Measurements from ENCODE around the gene TENM4. TPM values are rescaled to one million over a fixed set of nuclear protein-coding genes. Genes with fewer than 3 reads are reported as not detected.

TENM4 gene
- total and polyA plus RNA-seq, 2 of the 8 experiments (the other 6 are each of a cell fraction or from before 2014, with no cell fraction given), result 3.5 to 7.2 TPM

DNA sequence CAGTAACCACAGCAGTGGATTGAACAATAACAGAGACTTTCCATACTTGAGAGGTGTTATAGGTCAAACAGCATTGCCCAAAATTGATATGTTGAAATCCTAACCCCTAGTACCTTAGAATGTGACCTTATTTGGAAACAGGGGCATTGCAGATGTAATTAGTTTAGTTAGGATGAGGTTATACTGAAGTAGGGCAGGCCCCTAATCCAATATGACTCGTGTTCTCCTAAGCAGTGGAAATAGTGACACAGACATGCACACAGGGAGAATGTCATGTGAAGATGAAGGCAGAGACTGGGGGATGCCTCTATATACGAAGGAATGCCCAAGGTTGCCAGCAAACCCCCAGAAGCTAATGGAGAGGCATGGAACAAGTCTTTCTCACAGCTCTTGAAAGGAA is 270.5 kb downstream of the TENM4 start:
- H3K36me3 ChIP-seq (ENCODE audit: control insufficient read depth in 2 of 4, insufficient read depth in 4 of 4, low read length in 3 of 4), result no peaks in the 10 kb centered on the region
- H4K8ac ChIP-seq (ENCODE audit: extremely low read depth, insufficient read depth, low read length), result no peak overlapping the region
- FAIRE-seq (no peak), DNase-seq (ENCODE audit: low read depth in 1 of 2, low spot score in 2 of 2) (no peak)
- H4K5ac ChIP-seq (ENCODE audit: insufficient read length, low read depth, low read length), result no peak overlapping the region
- H3K79me2 ChIP-seq (ENCODE audit: control insufficient read depth in 1 of 2, insufficient read depth in 2 of 2, low read length in 2 of 2), result no peaks in the 10 kb centered on the region
- no peak overlapping the region for H3K14ac ChIP-seq (ENCODE audit: insufficient read length)
- H3K56ac ChIP-seq (replicated peaks; ENCODE audit: insufficient read length, low read depth, low read length), result no peak overlapping the region
- H3K23me2 ChIP-seq (ENCODE audit: low read depth, low read length), result no peaks in the 10 kb centered on the region; the same call in 1 of the 2 replicates
- no peak overlapping the region for H3K4ac ChIP-seq (replicated peaks; ENCODE audit: insufficient read length, low read depth, low read length)
- H3K79me1 ChIP-seq (ENCODE audit: low read depth, low read length), result no peaks in the 10 kb centered on the region
- no peak overlapping the region for H2AK5ac ChIP-seq (ENCODE audit: low read depth, low read length)
- ChIA-PET CTCF (ENCODE audit: partially characterized antibody) (interaction anchor here (1.0 kb wide), 1 partner anchor 10 kb away, joined by 3 read pairs; no protein-coding TSS in a partner anchor), POLR2A (ENCODE audit: partially characterized antibody) (no interaction called here)
- H3K4me1 ChIP-seq (replicated peaks in 1 of 4; ENCODE audit: control insufficient read depth in 3 of 4, insufficient read depth in 4 of 4, low read length in 3 of 4), result peaks cover 0 to 9% (median 5%) of the 10 kb centered on the region in 4 experiments; a peak in 3 of 7 replicates
- H4K20me1 ChIP-seq (replicated peaks in 1 of 2; ENCODE audit: control insufficient read depth in 1 of 2, insufficient read depth in 2 of 2, low read length in 2 of 2), result no peaks in the 10 kb centered on the region
- H3K23ac ChIP-seq (ENCODE audit: insufficient read length), result no peak overlapping the region
- no peak overlapping the region for H2BK120ac ChIP-seq (replicated peaks; ENCODE audit: low read depth, low read length)
- no peak overlapping the region for H3K27ac ChIP-seq (ENCODE audit: low read depth, low read length)
- H3K9ac ChIP-seq (replicated peaks in 1 of 4; ENCODE audit: extremely low read depth in 1 of 4, low read depth in 3 of 4, low read length in 3 of 4), result no peak overlapping the region
- no peak overlapping the region for H2BK15ac ChIP-seq (ENCODE audit: low read length)
- H3K27me3 ChIP-seq (replicated peaks in 1 of 4; ENCODE audit: control insufficient read depth in 3 of 4, extremely low read depth in 1 of 4, insufficient read depth in 3 of 4, low read length in 3 of 4), result no peaks in the 10 kb centered on the region
- no peaks in the 10 kb centered on the region for H3K9me3 ChIP-seq (ENCODE audit: insufficient read depth in 2 of 2, low read depth in 1 of 2, low read length in 1 of 2)
- no peak overlapping the region for H2BK5ac ChIP-seq (ENCODE audit: low read depth, low read length)
- H2BK20ac ChIP-seq (ENCODE audit: low read length), result no peak overlapping the region
- WGBS, 2 experiments (ENCODE audit: extremely low coverage in 1 of 2, insufficient coverage in 1 of 2, insufficient read length in 1 of 2, insufficient replicate concordance in 2 of 2, low coverage in 1 of 2, low lambda C conversion rate in 2 of 2, missing lambda C conversion rate in 1 of 2), result 84% methylated on average over 2 of the region's 2 CpGs; no CpG with 5 or more reads in 1 of the 2 experiments
- no peak overlapping the region for H2AFZ ChIP-seq (ENCODE audit: low read length)
- H3K4me3 ChIP-seq (ENCODE audit: extremely low read depth in 1 of 4, insufficient read depth in 2 of 4, low read depth in 3 of 4, low read length in 4 of 4), result no peak overlapping the region
- no peak overlapping the region for H3K4me2 ChIP-seq (ENCODE audit: insufficient read depth in 1 of 2, low read depth in 2 of 2, low read length in 2 of 2)
- no peak overlapping the region for H2BK12ac ChIP-seq (ENCODE audit: low read depth, low read length)
- H4K91ac ChIP-seq (replicated peaks; ENCODE audit: insufficient read length, low read length), result no peak overlapping the region
- no peak overlapping the region for H3K18ac ChIP-seq (ENCODE audit: extremely low read depth, low read length)
- TF ChIP-seq TAF7 (optimal IDR thresholded peaks at IDR 0.05; ENCODE audit: borderline replicate concordance, low read depth, low read length) (no peak), FOSL1 (IDR thresholded peaks at IDR 0.05; ENCODE audit: insufficient read depth, low read depth, low read length) (no peak), MAX (IDR thresholded peaks at IDR 0.05) (no peak), RBBP5 (IDR thresholded peaks at IDR 0.05; ENCODE audit: borderline replicate concordance, low read depth, low read length) (no peak), ASH2L (IDR thresholded peaks at IDR 0.05; ENCODE audit: low read length) (no peak), CHD1 (IDR thresholded peaks at IDR 0.05; ENCODE audit: low read depth, low read length) (no peak), GABPA (IDR thresholded peaks at IDR 0.05; ENCODE audit: borderline replicate concordance, insufficient read depth, low read length) (no peak), RXRA (IDR thresholded peaks at IDR 0.05; ENCODE audit: insufficient read depth, low read depth, low read length) (no peak), CEBPB (IDR thresholded peaks at IDR 0.05; ENCODE audit: low read depth, low read length) (no peak), KDM4A (IDR thresholded peaks at IDR 0.05; ENCODE audit: low read depth, low read length, severe bottlenecking) (no peak), SAP30 (IDR thresholded peaks at IDR 0.05; ENCODE audit: insufficient read depth, insufficient replicate concordance, low read length) (no peak), TAF1 (IDR thresholded peaks at IDR 0.05; ENCODE audit: low read depth, low read length) (no peak), KDM5A (IDR thresholded peaks at IDR 0.05; ENCODE audit: low read length) (no peak), SP1 (IDR thresholded peaks at IDR 0.05; ENCODE audit: low read depth, low read length) (no peak), EGR1 (IDR thresholded peaks at IDR 0.05; ENCODE audit: borderline replicate concordance, low read depth, low read length) (no peak)
